HepG2 (cell line): ENCODE measurements around the gene LGALS7B. TPM values are rescaled to one million over a fixed set of nuclear protein-coding genes. Genes with fewer than 3 reads are reported as not detected.
A peak's percentile ranks its signal among the peaks of the same experiment; 100 is the strongest.

Experiments used
- CAMTA2 ChIP-seq: sonication (generic); formaldehyde crosslinking; IDR thresholded peaks from 2 replicates; pipeline ENCODE4 v1.4.0; 2020; ENCODE audit warnings: mild to moderate bottlenecking, missing genetic modification reagents, borderline replicate concordance
- FOXM1 ChIP-seq: sonication (generic); formaldehyde crosslinking; IDR thresholded peaks from 2 replicates; pipeline ENCODE4 v1.5.0; 2020; ENCODE audit warnings: missing genetic modification reagents
- GFI1 ChIP-seq: sonication (generic); formaldehyde crosslinking; IDR thresholded peaks from 2 replicates; pipeline ENCODE4 v1.5.0; 2020; ENCODE audit warnings: missing genetic modification reagents, mild to moderate bottlenecking, borderline replicate concordance
- MATR3 ChIP-seq: sonication (generic); formaldehyde crosslinking; IDR thresholded peaks from 2 replicates; pipeline ENCODE4 v1.4.0; 2020; ENCODE audit warnings: missing genetic modification reagents
- MYNN ChIP-seq: sonication (generic); formaldehyde crosslinking; IDR thresholded peaks from 2 replicates; pipeline ENCODE4 v1.4.0; 2020; ENCODE audit warnings: mild to moderate bottlenecking, low read depth, missing genetic modification reagents
- SIX1 ChIP-seq: sonication (generic); formaldehyde crosslinking; IDR thresholded peaks from 2 replicates; pipeline ENCODE4 v1.4.0; 2020; ENCODE audit warnings: missing genetic modification reagents, borderline replicate concordance
- TBP ChIP-seq: sonication (generic); formaldehyde crosslinking; IDR thresholded peaks from 2 replicates; pipeline ENCODE4 v1.5.0; 2020; ENCODE audit warnings: missing genetic modification reagents
- ZNF564 ChIP-seq: sonication (generic); formaldehyde crosslinking; IDR thresholded peaks from 2 replicates; pipeline ENCODE4 v1.8.1; 2023; ENCODE audit warnings: mild to moderate bottlenecking, missing genetic modification reagents
- polyA plus RNA-seq, 8 experiments: library from polyadenylated mRNA; depleted of rRNA in 3 of 8; stranded (reverse) in 7 of 8; unstranded in 1 of 8; fragments of >200 nt; fragmentation: Illumina TruSeq in 4 of 8; extraction: Trizol in 4 of 8; gene quantifications; 2 replicates each; pipeline versions ENCODE4 v1.2.1 to v1.2.3, GENCODE V29; 2011 to 2016; ENCODE audit warnings: low read depth in 4 of 8, missing spikeins in 1 of 8, mixed read lengths in 1 of 8; ENCODE audit not compliant: insufficient read depth in 1 of 8
- total RNA-seq, 5 experiments: library from RNA; depleted of rRNA; stranded (reverse); fragments of >200 nt; fragmentation: Illumina TruSeq; extraction: Trizol; gene quantifications; 2 replicates each; pipeline ENCODE4 v1.2.3, GENCODE V29; 2016; ENCODE audit warnings: low read depth in 1 of 5
- TF ChIP-seq, protein P1 (sequence below): sonication (generic); formaldehyde crosslinking; IDR thresholded peaks from 2 replicates; pipeline ENCODE4 v1.5.1; 2020; ENCODE audit warnings: mild to moderate bottlenecking, missing genetic modification reagents
- TF ChIP-seq, protein P2 (sequence below): sonication (generic); formaldehyde crosslinking; IDR thresholded peaks from 2 replicates; pipeline ENCODE4 v1.8.0; 2022; ENCODE audit warnings: low read depth, missing genetic modification reagents
- TF ChIP-seq, protein P3 (sequence below): sonication (generic); formaldehyde crosslinking; IDR thresholded peaks from 2 replicates; pipeline ENCODE4 v1.5.0; 2020; ENCODE audit warnings: missing genetic modification reagents

LGALS7B gene
- total and polyA plus RNA-seq, 2 of the 13 experiments (the other 11 are each of a cell fraction or from before 2014, with no cell fraction given), result 1.7 to 2.1 TPM

DNA sequence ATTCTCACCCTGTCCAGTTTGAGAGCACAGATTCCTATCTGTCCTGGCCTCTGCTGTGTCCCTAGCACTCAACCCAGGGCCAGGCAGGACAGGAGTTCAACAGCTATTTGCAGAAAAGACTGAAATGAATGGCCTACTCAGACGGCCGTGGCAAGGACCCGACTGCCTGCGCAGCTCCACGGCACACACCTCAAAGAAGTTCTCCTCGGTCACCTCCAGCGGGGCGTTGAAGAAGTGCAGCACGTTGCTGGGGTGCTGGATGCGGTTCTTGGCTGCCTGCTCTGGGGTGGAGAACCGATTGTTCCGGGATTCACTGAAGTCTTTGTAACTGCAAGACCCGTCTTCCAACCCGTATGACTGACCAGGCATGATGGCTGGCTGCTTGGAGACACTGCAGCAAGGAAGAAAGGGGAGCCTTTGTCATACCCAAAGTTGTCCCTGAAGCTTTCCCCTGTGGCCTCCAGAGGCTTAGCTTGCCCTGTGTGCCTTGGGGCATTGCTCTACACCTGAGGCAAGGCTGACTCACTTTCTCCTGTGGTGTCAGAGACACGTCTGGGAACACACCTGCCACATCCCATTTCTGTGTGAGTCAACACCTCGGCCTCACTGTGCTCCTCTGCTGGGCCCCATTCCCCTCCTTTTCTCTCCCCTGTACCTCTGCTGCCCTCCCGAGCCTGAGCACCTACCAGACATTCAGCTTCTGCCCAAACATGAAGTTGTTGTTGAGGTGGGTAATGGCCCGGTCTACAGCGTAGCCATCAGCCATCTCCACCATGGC is 49.4 kb downstream of the LGALS7B start (continued):
- no peak for TF ChIP-seq ZNF564 (CRISPR knock-in tag)
- no peak for TF ChIP-seq MYNN
- TF ChIP-seq MATR3 (CRISPR knock-in tag), result no peak
- TF ChIP-seq, protein P1, sequence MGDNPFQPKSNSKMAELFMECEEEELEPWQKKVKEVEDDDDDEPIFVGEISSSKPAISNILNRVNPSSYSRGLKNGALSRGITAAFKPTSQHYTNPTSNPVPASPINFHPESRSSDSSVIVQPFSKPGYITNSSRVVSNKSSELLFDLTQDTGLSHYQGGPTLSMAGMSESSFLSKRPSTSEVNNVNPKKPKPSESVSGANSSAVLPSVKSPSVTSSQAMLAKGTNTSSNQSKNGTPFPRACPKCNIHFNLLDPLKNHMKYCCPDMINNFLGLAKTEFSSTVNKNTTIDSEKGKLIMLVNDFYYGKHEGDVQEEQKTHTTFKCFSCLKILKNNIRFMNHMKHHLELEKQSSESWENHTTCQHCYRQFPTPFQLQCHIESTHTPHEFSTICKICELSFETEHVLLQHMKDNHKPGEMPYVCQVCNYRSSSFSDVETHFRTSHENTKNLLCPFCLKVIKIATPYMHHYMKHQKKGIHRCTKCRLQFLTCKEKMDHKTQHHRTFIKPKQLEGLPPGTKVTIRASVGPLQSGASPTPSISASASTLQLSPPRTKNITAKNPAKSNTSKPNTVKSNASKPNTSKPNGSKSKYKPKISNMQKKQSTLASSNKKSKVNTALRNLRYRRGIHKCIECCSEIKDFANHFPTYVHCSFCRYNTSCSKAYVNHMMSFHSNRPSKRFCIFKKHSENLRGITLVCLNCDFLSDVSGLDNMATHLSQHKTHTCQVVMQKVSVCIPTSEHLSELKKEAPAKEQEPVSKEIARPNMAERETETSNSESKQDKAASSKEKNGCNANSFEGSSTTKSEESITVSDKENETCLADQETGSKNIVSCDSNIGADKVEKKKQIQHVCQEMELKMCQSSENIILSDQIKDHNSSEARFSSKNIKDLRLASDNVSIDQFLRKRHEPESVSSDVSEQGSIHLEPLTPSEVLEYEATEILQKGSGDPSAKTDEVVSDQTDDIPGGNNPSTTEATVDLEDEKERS (CRISPR knock-in tag), result no peak
- TF ChIP-seq FOXM1 (CRISPR knock-in tag), result no peak
- no peak for TF ChIP-seq GFI1 (CRISPR knock-in tag)
- no peak for TF ChIP-seq SIX1 (CRISPR knock-in tag)
- no peak for TF ChIP-seq CAMTA2 (CRISPR knock-in tag)
- no peak for TF ChIP-seq TBP (CRISPR knock-in tag)
- TF ChIP-seq, protein P2, sequence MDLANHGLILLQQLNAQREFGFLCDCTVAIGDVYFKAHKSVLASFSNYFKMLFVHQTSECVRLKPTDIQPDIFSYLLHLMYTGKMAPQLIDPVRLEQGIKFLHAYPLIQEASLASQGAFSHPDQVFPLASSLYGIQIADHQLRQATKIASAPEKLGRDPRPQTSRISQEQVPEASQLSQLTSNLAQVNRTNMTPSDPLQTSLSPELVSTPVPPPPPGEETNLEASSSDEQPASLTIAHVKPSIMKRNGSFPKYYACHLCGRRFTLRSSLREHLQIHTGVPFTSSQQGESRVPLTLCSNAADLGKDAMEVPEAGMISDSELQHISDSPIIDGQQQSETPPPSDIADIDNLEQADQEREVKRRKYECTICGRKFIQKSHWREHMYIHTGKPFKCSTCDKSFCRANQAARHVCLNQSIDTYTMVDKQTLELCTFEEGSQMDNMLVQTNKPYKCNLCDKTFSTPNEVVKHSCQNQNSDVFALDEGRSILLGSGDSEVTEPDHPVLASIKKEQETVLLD (CRISPR knock-in tag), result no peak
- TF ChIP-seq, protein P3, sequence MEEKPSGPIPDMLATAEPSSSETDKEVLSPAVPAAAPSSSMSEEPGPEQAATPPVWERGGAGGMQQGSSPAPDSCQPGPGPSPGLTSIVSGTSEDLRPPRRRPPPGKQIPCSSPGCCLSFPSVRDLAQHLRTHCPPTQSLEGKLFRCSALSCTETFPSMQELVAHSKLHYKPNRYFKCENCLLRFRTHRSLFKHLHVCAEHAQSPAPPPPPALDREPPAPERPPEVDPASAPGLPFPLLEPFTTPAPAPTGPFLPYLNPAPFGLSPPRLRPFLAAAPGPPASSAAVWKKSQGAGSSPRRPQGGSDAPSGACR (CRISPR knock-in tag), result 0 out of 2 replicates have a peak, but pooled peaks have one; percentile 10
